GM10248 (cell line): ENCODE measurements around the gene CCDC180.
"Not testable (repeated sequence)": the region's sequence is repeated elsewhere in the genome, so short reads cannot be mapped to it uniquely, and the experiment has no call there.

Experiments used
- CTCF ChIA-PET: fragments of 300-600 bp; sonication (Branson Sonifier 250); formaldehyde crosslinking; extraction: SDS; loops from one replicate; lab custom pipeline; 2021; ENCODE audit warnings: antibody characterized with exemption; lab: Yijun Ruan, JAX
- POLR2A ChIA-PET: fragments of 350-650 bp; sonication (Branson Sonifier 250); formaldehyde crosslinking; extraction: SDS; loops from one replicate; lab custom pipeline; 2020; ENCODE audit warnings: antibody characterized with exemption; lab: Yijun Ruan, JAX
- DNase-seq: peaks from one replicate; pipeline ENCODE4 v3.0.0; 2012; ENCODE audit errors: extremely low spot score
- TF ChIP-seq, protein P1 (sequence below): IDR thresholded peaks from 2 replicates; pipeline ENCODE4 v1.5.1; 2012; ENCODE audit warnings: mild to moderate bottlenecking, low read depth; ENCODE audit errors: extremely low read depth, missing control alignments, control extremely low read depth

Gene CCDC180

DNA sequence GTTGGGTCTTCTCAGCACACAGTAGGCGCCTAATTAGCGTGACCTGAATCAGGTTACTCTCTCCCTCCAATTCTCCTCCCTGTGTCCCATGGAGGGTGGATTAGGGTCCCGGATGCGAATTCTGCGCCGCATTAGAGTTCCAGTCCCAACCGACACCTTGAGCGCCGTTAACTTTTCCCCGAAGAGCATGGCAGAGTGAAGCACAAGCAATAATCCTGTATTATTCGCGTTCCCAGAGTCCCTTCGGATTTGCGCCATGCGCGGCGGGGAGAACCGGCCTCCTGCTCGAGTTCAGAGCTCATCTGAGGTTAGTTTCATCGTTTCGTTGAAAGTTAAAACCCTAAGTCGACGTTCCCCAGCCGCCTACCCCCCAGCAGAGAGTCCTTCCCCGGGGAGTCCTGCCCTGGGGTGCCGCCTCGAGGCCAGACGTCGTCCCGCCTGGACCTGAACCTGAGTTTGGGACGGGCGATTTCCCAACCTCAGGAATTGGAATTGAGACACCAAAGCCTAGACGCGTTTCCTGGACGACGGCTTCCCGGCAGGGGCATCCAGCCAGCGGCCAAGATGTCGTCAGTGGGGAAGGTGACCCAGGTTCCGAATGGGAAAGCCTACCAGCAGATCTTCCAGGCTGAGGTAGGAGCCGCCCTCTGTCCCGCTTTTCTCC, at the start of gene CCDC180:
CCDC180 (plus strand) TSS at position 160 of the 664 bp plus-strand sequence; CDS start at position 565, 405 bp downstream.
- ChIA-PET POLR2A (no interaction called here), CTCF (no interaction called here)
- TF ChIP-seq, protein P1, sequence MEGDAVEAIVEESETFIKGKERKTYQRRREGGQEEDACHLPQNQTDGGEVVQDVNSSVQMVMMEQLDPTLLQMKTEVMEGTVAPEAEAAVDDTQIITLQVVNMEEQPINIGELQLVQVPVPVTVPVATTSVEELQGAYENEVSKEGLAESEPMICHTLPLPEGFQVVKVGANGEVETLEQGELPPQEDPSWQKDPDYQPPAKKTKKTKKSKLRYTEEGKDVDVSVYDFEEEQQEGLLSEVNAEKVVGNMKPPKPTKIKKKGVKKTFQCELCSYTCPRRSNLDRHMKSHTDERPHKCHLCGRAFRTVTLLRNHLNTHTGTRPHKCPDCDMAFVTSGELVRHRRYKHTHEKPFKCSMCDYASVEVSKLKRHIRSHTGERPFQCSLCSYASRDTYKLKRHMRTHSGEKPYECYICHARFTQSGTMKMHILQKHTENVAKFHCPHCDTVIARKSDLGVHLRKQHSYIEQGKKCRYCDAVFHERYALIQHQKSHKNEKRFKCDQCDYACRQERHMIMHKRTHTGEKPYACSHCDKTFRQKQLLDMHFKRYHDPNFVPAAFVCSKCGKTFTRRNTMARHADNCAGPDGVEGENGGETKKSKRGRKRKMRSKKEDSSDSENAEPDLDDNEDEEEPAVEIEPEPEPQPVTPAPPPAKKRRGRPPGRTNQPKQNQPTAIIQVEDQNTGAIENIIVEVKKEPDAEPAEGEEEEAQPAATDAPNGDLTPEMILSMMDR, result no peak
- no peak for DNase-seq

- CTCF ChIA-PET, DNase-seq, POLR2A ChIA-PET: not testable (repeated sequence)
Observed at GRCh38 chr9:97259834-97260514, 47.5 kb upstream of the CCDC180 start.

DNA sequence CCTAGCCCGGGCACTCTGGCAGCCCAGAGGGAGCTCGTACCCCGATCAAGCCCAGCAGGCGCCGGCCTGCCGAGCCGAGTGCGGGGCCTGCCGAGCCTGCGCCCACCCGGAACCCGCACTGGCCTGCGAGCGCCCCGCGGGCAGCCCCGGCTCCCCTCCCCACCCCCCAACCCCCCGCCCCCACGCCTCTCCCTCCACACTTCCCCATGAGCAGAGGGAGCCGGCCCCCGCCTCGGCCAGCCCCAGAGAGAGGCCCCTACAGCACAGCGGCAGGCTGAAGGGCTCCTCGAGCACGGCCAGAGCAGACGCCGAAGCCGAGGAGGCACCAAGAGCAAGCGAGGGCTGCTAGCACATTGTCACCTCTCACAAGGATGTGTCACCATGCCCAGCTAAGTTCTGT, 36.2 kb upstream of the CCDC180 start:
- no peak for DNase-seq
- ChIA-PET CTCF (no interaction called here), POLR2A (no interaction called here)
- TF ChIP-seq, protein P1, result no peak

GRCh38 chr9:97272072-97272471, 35.4 kb upstream of the CCDC180 start:
- ChIA-PET POLR2A (no interaction called here), CTCF (no interaction called here)
- TF ChIP-seq, protein P1, result no peak
- no peak for DNase-seq

DNA sequence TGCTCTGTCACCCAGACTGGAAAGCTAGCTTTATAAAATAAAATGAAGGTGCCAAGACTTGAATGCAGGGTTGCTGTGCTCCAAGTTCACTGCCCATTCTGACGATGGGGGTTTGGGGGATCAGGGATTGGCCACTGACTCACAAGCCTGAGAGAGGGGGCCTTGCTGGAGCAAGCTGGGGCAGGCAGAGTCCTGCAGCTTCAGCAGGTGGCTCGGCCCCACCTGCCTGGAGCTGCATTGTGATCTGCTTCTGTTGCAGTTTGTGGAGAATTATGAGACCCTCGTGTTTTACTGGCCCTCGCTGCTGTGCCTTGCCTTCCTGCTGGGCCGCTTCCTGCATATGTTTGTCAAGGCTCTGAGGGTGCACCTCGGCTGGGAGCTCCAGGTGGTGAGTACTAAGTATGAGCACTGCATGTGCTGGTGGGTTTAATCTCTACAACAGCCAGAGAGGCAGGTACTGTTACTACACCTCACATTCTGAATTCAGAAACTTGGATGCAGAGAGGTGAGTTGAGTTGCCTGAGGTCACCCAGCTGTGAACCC, 31.1 kb upstream of the CCDC180 start:
- ChIA-PET POLR2A (no interaction called here), CTCF (no interaction called here)
- DNase-seq, result no peak
- TF ChIP-seq, protein P1, result no peak

DNA sequence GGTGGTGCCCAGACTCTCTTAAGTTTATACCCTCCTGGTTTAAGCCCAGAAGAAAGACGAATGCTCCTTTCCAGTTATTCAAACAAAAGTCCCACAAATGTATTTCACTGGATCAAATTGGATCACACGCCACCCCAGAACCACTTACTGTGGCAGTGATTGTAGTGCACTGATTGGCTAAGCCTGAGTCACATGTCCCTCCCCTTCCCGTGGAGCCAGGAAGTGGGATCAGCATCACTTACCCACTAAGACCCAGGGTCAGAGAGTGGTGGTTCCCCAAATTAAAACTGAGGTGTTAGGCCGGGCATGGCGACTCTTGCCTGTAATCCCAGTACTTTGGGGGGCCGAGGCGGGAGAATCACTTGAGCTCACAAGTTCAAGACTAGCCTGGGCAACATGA, 29.5 kb upstream of the CCDC180 start:
- POLR2A ChIA-PET, result no interaction called here
- CTCF ChIA-PET, result interaction anchor here (1.3 to 1.9 kb wide), 2 partner anchors 11 to 22 kb away, joined by 3 to 4 read pairs; no protein-coding TSS in a partner anchor

More for the DNA sequence above, 29.5 kb upstream of the CCDC180 start:
- TF ChIP-seq, protein P1, result no peak
- DNase-seq, result no peak
